ENCODE measurements around the gene SPACDR. TPM values are rescaled to one million over a fixed set of nuclear protein-coding genes. Genes with fewer than 3 reads are reported as not detected.

Gene SPACDR
- total RNA-seq, 1 donor from 2014 or later, result not detected

- Mint-ChIP-seq H3K4me3 (peak overlapping the region; percentile 89), H3K27ac (peak overlapping the region; percentile 76), H3K9me3 (peaks cover 2% of the 10 kb centered on the region), H3K36me3 (peaks cover 32% of the 10 kb centered on the region), H3K27me3 (ENCODE audit: insufficient read depth, low read depth) (peaks cover 12% of the 10 kb centered on the region), H3K4me1 (peaks cover 49% of the 10 kb centered on the region)
- peaks cover 77% of the 10 kb centered on the region for H3F3A ChIP-seq (ENCODE audit: low read depth)
- peak overlapping the region; percentile 81 for H3K4me2 ChIP-seq
- peaks cover 51% of the 10 kb centered on the region for H4K20me1 ChIP-seq (ENCODE audit: low read depth)
- H3K27ac ChIP-seq, result peak overlapping the region; percentile 4
- peak overlapping the region; percentile 71 for H3K4me3 ChIP-seq
- H3K9ac ChIP-seq, result no peak overlapping the region
- TF ChIP-seq EZH2phosphoT487 (IDR thresholded peaks at IDR 0.05) (no peak), EZH2 (IDR thresholded peaks at IDR 0.05) (no peak)
- TF ChIP-seq, protein P1, sequence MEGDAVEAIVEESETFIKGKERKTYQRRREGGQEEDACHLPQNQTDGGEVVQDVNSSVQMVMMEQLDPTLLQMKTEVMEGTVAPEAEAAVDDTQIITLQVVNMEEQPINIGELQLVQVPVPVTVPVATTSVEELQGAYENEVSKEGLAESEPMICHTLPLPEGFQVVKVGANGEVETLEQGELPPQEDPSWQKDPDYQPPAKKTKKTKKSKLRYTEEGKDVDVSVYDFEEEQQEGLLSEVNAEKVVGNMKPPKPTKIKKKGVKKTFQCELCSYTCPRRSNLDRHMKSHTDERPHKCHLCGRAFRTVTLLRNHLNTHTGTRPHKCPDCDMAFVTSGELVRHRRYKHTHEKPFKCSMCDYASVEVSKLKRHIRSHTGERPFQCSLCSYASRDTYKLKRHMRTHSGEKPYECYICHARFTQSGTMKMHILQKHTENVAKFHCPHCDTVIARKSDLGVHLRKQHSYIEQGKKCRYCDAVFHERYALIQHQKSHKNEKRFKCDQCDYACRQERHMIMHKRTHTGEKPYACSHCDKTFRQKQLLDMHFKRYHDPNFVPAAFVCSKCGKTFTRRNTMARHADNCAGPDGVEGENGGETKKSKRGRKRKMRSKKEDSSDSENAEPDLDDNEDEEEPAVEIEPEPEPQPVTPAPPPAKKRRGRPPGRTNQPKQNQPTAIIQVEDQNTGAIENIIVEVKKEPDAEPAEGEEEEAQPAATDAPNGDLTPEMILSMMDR (IDR thresholded peaks at IDR 0.05), result no peak
- H3K36me3 ChIP-seq, result no peaks in the 10 kb centered on the region
- peaks cover 32% of the 10 kb centered on the region for H3K4me1 ChIP-seq
- no peak overlapping the region for H2AFZ ChIP-seq (replicated peaks)
- H3K79me2 ChIP-seq (ENCODE audit: low read depth), result peaks cover 62% of the 10 kb centered on the region
- H3K27me3 ChIP-seq, result peaks cover 3% of the 10 kb centered on the region
- DNase-seq (ENCODE audit: low spot score), result no peak
- no peaks in the 10 kb centered on the region for H3K9me3 ChIP-seq (ENCODE audit: low read depth)
Observed at GRCh38 chr7:100432621-100433275, 31.3 kb downstream of the SPACDR start.

GRCh38 chr7:100432053-100432452, 32.0 kb downstream of the SPACDR start:
- H3K27ac Mint-ChIP-seq, result peak overlapping the region; percentile 83
- peak overlapping the region; percentile 89 for H3K4me3 Mint-ChIP-seq
- Histone ChIP-seq H3K9me3 (ENCODE audit: low read depth) (no peaks in the 10 kb centered on the region), H3K27ac (peak overlapping the region; percentile 4), H3K4me2 (peak overlapping the region; percentile 81), H3K27me3 (peaks cover 10% of the 10 kb centered on the region), H3K9ac (no peak overlapping the region), H3K79me2 (ENCODE audit: low read depth) (peaks cover 62% of the 10 kb centered on the region), H3K36me3 (no peaks in the 10 kb centered on the region), H3K4me1 (peaks cover 32% of the 10 kb centered on the region), H2AFZ (replicated peaks) (no peak overlapping the region), H3K4me3 (peak overlapping the region; percentile 71), H3F3A (ENCODE audit: low read depth) (peaks cover 70% of the 10 kb centered on the region), H4K20me1 (ENCODE audit: low read depth) (peaks cover 51% of the 10 kb centered on the region)
- H3K9me3 Mint-ChIP-seq, result peaks cover 2% of the 10 kb centered on the region
- H3K4me1 Mint-ChIP-seq, result peaks cover 49% of the 10 kb centered on the region
- H3K27me3 Mint-ChIP-seq (ENCODE audit: insufficient read depth, low read depth), result peaks cover 12% of the 10 kb centered on the region
- no peak for DNase-seq (ENCODE audit: low spot score)
- no peak for TF ChIP-seq EZH2 (IDR thresholded peaks at IDR 0.05)
- TF ChIP-seq, protein P1 (IDR thresholded peaks at IDR 0.05), result no peak
- TF ChIP-seq EZH2phosphoT487 (IDR thresholded peaks at IDR 0.05), result no peak
- H3K36me3 Mint-ChIP-seq, result peaks cover 32% of the 10 kb centered on the region

- Histone ChIP-seq H3F3A (ENCODE audit: low read depth) (peaks cover 69% of the 10 kb centered on the region), H3K4me3 (peak overlapping the region; percentile 71), H3K9ac (no peak overlapping the region), H3K27ac (no peak overlapping the region), H3K27me3 (peaks cover 10% of the 10 kb centered on the region), H3K4me2 (peak overlapping the region; percentile 81), H4K20me1 (ENCODE audit: low read depth) (peaks cover 51% of the 10 kb centered on the region), H3K4me1 (peaks cover 32% of the 10 kb centered on the region), H3K36me3 (no peaks in the 10 kb centered on the region), H3K9me3 (ENCODE audit: low read depth) (no peaks in the 10 kb centered on the region), H2AFZ (replicated peaks) (no peak overlapping the region), H3K79me2 (ENCODE audit: low read depth) (peaks cover 62% of the 10 kb centered on the region)
- Mint-ChIP-seq H3K4me3 (peak overlapping the region; percentile 89), H3K27me3 (ENCODE audit: insufficient read depth, low read depth) (peaks cover 12% of the 10 kb centered on the region), H3K4me1 (peaks cover 49% of the 10 kb centered on the region), H3K27ac (peak overlapping the region; percentile 72), H3K36me3 (peaks cover 30% of the 10 kb centered on the region), H3K9me3 (peaks cover 2% of the 10 kb centered on the region)
- TF ChIP-seq EZH2 (IDR thresholded peaks at IDR 0.05) (no peak), EZH2phosphoT487 (IDR thresholded peaks at IDR 0.05) (no peak)
- TF ChIP-seq, protein P1 (IDR thresholded peaks at IDR 0.05), result no peak
- DNase-seq (ENCODE audit: low spot score), result no peak
Observed at GRCh38 chr7:100431286-100431735, 32.7 kb downstream of the SPACDR start.

Measured in neural progenitor cell (in vitro differentiated cells).